GM19438 (cell line): Measurements from ENCODE around the gene IPO9.
A peak's percentile ranks its signal among the peaks of the same experiment; 100 is the strongest.

ENCODE experiments used
- ATAC-seq: cut with Tn5 transposase; IDR thresholded peaks from one replicate; pipeline ENCODE4 v1.9.1; 2021; ENCODE audit warnings: low read depth; ENCODE audit not compliant: unreplicated experiment

Gene IPO9

GRCh38 chr1:201828820-201829774, at the start of gene IPO9:
TSS of gene IPO9 (plus strand) at chr1:201829157. CDS start at chr1:201829210, 53 bp downstream.
- ATAC-seq, result peak; percentile 89

- ATAC-seq, result no peak
Measured at GRCh38 chr1:201779351-201779880, 49.5 kb upstream of the IPO9 start.

- no peak for ATAC-seq
Measured at GRCh38 chr1:201780952-201781351, 48.0 kb upstream of the IPO9 start.

GRCh38 chr1:201781437-201781836, 47.5 kb upstream of the IPO9 start:
- ATAC-seq, result no peak

GRCh38 chr1:201782353-201782752, 46.6 kb upstream of the IPO9 start:
- ATAC-seq, result no peak

GRCh38 chr1:201783058-201783457, 45.9 kb upstream of the IPO9 start:
- ATAC-seq, result no peak

GRCh38 chr1:201783572-201783971, 45.4 kb upstream of the IPO9 start:
- no peak for ATAC-seq

GRCh38 chr1:201785291-201785690, 43.7 kb upstream of the IPO9 start:
- ATAC-seq, result no peak

GRCh38 chr1:201786824-201787223, 42.1 kb upstream of the IPO9 start:
- ATAC-seq, result no peak

GRCh38 chr1:201788296-201788695, 40.7 kb upstream of the IPO9 start:
- ATAC-seq, result no peak

- no peak for ATAC-seq
Measured at GRCh38 chr1:201789245-201789644, 39.7 kb upstream of the IPO9 start.

GRCh38 chr1:201790261-201790660, 38.7 kb upstream of the IPO9 start:
- ATAC-seq, result no peak

GRCh38 chr1:201791051-201791778, 37.7 kb upstream of the IPO9 start:
- ATAC-seq, result no peak

- ATAC-seq, result no peak
Measured at GRCh38 chr1:201791779-201792173, 37.2 kb upstream of the IPO9 start.

- ATAC-seq, result peak; percentile 76
Measured at GRCh38 chr1:201792534-201793305, 36.2 kb upstream of the IPO9 start.

- no peak for ATAC-seq
Measured at GRCh38 chr1:201793306-201793925, 35.5 kb upstream of the IPO9 start.

GRCh38 chr1:201795066-201795465, 33.9 kb upstream of the IPO9 start:
- no peak for ATAC-seq

- ATAC-seq, result no peak
Measured at GRCh38 chr1:201800246-201800645, 28.7 kb upstream of the IPO9 start.

GRCh38 chr1:201806801-201807200, 22.2 kb upstream of the IPO9 start:
- ATAC-seq, result no peak

- ATAC-seq, result no peak
Measured at GRCh38 chr1:201807958-201808632, 20.9 kb upstream of the IPO9 start.
